Body of pancreas (tissue), 4 donors: ENCODE results near the gene VPS26C.

Source experiments
- CTCF ChIP-seq, 7 experiments: fragments of 450-650 bp in 4 of 7; fragments of 200-600 bp in 3 of 7; sonication (generic) in 3 of 7; IDR thresholded peaks; one replicate each; pipeline ENCODE4 v1.5.1; 2016 to 2019; ENCODE audit warnings: antibody characterized with exemption in 7 of 7
- POLR2A ChIP-seq, 3 donors: fragments of 450-650 bp; IDR thresholded peaks; one replicate each; pipeline ENCODE4 v1.6.1; 2016; ENCODE audit warnings: antibody characterized with exemption in 3 of 3, mild to moderate bottlenecking in 2 of 3

GRCh38 chr21:37202221-37203110, 64.7 kb downstream of the VPS26C start:
- TF ChIP-seq CTCF (IDR thresholded peaks at IDR 0.05) (no peak), POLR2A (IDR thresholded peaks at IDR 0.05) (no peak)
